GM13977 (cell line): ENCODE data around the gene STXBP1.

ENCODE experiments used
- DNase-seq: peaks from one replicate; pipeline ENCODE4 v3.0.0; 2012; ENCODE audit warnings: low spot score
- in situ Hi-C: fragments of 300-500 bp; cut with MboI; formaldehyde crosslinking; loops from one replicate; pipeline ENCODE4 v1.12.0; 2022; ENCODE audit warnings: low sequenced_read_pairs, low pct_unique_long_range_greater_than_20kb, mixed read lengths, inconsistent platforms; ENCODE audit not compliant: unreplicated experiment
- TF ChIP-seq, protein P1 (sequence below): IDR thresholded peaks from 2 replicates; pipeline ENCODE4 v1.5.1; 2012; ENCODE audit warnings: mild to moderate bottlenecking, control low read depth; ENCODE audit not compliant: insufficient read depth; ENCODE audit errors: extremely low read depth, missing control alignments

The STXBP1 gene

GRCh38 chr9:127734247-127734746 is 122.2 kb downstream of the STXBP1 start:
- TF ChIP-seq, protein P1, sequence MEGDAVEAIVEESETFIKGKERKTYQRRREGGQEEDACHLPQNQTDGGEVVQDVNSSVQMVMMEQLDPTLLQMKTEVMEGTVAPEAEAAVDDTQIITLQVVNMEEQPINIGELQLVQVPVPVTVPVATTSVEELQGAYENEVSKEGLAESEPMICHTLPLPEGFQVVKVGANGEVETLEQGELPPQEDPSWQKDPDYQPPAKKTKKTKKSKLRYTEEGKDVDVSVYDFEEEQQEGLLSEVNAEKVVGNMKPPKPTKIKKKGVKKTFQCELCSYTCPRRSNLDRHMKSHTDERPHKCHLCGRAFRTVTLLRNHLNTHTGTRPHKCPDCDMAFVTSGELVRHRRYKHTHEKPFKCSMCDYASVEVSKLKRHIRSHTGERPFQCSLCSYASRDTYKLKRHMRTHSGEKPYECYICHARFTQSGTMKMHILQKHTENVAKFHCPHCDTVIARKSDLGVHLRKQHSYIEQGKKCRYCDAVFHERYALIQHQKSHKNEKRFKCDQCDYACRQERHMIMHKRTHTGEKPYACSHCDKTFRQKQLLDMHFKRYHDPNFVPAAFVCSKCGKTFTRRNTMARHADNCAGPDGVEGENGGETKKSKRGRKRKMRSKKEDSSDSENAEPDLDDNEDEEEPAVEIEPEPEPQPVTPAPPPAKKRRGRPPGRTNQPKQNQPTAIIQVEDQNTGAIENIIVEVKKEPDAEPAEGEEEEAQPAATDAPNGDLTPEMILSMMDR, result no peak
- in situ Hi-C loops, result no loop called here
- no peak for DNase-seq

GRCh38 chr9:127734747-127735529 is 122.9 kb downstream of the STXBP1 start, which contains the start of gene TOR2A:
Gene TOR2A, minus strand, starts transcription at chr9:127735294. Its CDS starts 24 bp downstream, at chr9:127735270.
- in situ Hi-C loops, result no loop called here
- DNase-seq, result peak; percentile 99
- TF ChIP-seq, protein P1, result peak; percentile 98

DNA sequence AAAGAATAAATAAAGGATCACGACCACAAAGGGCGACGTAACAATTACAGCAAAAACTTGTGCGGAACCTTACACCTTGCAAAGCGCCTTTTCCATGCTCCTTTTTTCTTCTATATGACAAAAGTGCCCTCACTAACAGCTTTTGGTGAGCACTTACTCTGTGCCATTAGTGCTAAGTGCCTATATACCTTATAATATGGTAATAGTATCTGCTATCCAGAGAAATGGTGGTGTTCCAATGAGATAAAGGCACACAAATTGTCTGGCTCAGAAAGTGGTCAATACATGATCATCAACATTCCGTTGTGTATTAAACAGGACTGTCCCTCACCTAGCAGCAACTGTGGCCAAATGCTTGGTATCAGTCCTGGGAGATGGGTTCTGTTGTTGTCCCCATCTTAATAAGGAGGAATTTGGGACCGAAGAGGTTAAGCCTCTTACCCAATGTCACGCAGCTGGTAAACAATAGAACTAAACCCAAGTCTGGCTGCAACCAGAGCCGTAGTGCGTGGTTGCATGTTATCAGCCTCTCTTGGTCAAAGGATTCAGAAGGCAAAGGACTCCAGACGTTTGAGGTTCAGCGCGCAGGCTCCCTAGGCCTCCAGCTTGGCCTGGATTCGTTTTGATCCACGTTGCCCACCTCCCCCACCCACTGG is 123.6 kb downstream of the STXBP1 start:
- DNase-seq, result no peak
- TF ChIP-seq, protein P1, result no peak
- in situ Hi-C loops, result no loop called here

GRCh38 chr9:127738666-127739065 is 126.6 kb downstream of the STXBP1 start:
- in situ Hi-C loops, result no loop called here
- TF ChIP-seq, protein P1, result no peak

DNA sequence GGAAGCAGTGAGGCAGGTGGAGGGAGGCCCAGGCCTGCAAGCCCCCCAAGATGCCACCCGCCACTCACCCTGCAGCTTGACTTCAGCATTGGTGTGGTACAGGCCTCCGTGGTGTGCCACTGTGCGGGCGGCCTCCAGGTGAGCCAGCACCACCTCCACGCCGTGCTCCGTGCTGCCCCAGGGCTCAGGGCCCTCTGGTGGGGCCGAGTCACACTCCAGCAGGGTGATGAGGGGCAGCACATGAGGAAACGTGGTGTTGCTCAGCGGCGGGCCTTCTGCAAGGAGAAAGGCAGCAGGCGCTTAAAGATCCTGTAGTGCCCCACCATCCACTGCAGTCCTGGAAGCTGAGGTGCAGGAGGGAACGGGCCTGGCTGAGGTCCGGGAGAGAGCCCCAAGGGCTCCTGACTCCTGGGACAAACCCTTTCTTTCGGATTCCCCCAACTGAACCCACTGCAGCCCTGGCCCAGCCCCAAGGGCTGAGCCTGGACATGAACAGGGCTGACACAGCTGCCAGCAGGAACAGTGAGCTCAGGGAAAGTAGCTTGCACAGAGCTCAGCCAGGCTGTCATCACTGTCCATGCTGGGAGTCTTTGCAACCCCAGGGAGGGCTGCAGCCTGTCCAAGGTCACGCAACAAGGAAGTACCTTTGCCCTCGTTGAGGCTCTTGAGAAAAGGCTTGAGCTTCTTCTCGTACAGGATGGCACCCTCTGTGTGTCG is 127.7 kb downstream of the STXBP1 start:
- TF ChIP-seq, protein P1, result no peak
- no peak for DNase-seq
- in situ Hi-C loops, result no loop called here

More at GRCh38 chr9:127738666-127739065, 126.6 kb downstream of the STXBP1 start:
- no peak for DNase-seq

GRCh38 chr9:127741831-127742434 is 129.9 kb downstream of the STXBP1 start:
- no peak for DNase-seq
- in situ Hi-C loops, result no loop called here

More at GRCh38 chr9:127741831-127742434, 129.9 kb downstream of the STXBP1 start:
- TF ChIP-seq, protein P1, result no peak
